HepG2 (cell line): Measurements from ENCODE around the gene DNM3. TPM values are rescaled to one million over a fixed set of nuclear protein-coding genes. Genes with fewer than 3 reads are reported as not detected.

Source experiments
- ATAC-seq: fragments of 200-7000 bp; cut with Tn5 transposase; 3 replicates; pipeline ENCODE4 v1.9.1; 2020; ENCODE audit warnings: mild to moderate bottlenecking, moderate library complexity
- BruUV-seq: library from RNA; stranded (reverse); fragments of 400-500 nt; replicated peaks from 2 replicates; lab custom pipeline; 2021; lab: Mats Ljungman, UMichigan
- CTCF ChIA-PET: fragments of 300-600 bp; formaldehyde crosslinking; extraction: SDS; loops from one replicate; lab custom pipeline; 2021; ENCODE audit warnings: low total read pairs, inconsistent platforms, low intra/inter-chr PET ratio; lab: Yijun Ruan, JAX
- POLR2A ChIA-PET: fragments of 350-600 bp; sonication (Branson Sonifier 250); formaldehyde crosslinking; loops from one replicate; lab custom pipeline; 2020; ENCODE audit warnings: antibody characterized with exemption, inconsistent platforms; lab: Yijun Ruan, JAX
- DNase-seq: peaks from one replicate; pipeline ENCODE4 v3.0.0-alpha.2; 2015; ENCODE audit warnings: low spot score
- FAIRE-seq: peaks from 3 replicates; lab custom pipeline; 2011; peaks lifted over from hg19 to GRCh38; lab: Jason Lieb, UNC
- H2AFZ ChIP-seq: one replicate; pipeline ENCODE4 v1.6.1; 2011; ENCODE audit warnings: low read length, inconsistent platforms
- H3K27ac ChIP-seq: fragments of 300-600 bp; 3 replicates; pipeline ENCODE4 v1.8.0; 2011; ENCODE audit warnings: mixed run types, mild to moderate bottlenecking, mixed read lengths, low read length, inconsistent platforms; ENCODE audit not compliant: insufficient read depth; ENCODE audit errors: extremely low read length
- H3K27me3 ChIP-seq, 2 experiments: fragments of 200-600 bp in 1 of 2; 2 replicates in 1 of 2; 3 replicates in 1 of 2; pipeline versions ENCODE4 v1.6.0 to v1.8.0; 2011; ENCODE audit warnings: low read length in 2 of 2, mild to moderate bottlenecking in 2 of 2, moderate library complexity in 2 of 2, inconsistent platforms in 1 of 2; ENCODE audit not compliant: insufficient read depth in 2 of 2, control insufficient read depth in 1 of 2
- H3K36me3 ChIP-seq, 2 experiments: fragments of 200-600 bp in 1 of 2; replicated peaks in 1 of 2; 2 replicates in 1 of 2; 3 replicates in 1 of 2; pipeline versions ENCODE4 v1.5.1 to v1.8.0; 2011; ENCODE audit warnings: low read length in 2 of 2, inconsistent platforms in 1 of 2; ENCODE audit not compliant: insufficient read depth in 2 of 2, control insufficient read depth in 1 of 2
- H3K4me1 ChIP-seq: 2 replicates; pipeline ENCODE4 v1.5.1; 2012; ENCODE audit warnings: low read length, inconsistent platforms; ENCODE audit not compliant: insufficient read depth
- H3K4me2 ChIP-seq: 2 replicates; pipeline ENCODE4 v1.6.0; 2011; ENCODE audit warnings: low read depth, low read length, inconsistent platforms
- H3K4me3 ChIP-seq, 3 experiments: fragments of 200-600 bp in 1 of 3; sonication (generic), shearing (Covaris generic) in 1 of 3; replicated peaks in 1 of 3; 2 replicates each; pipeline ENCODE4 v1.5.1; 2011 to 2016; ENCODE audit warnings: low read length in 3 of 3, inconsistent platforms in 2 of 3, low read depth in 2 of 3, mild to moderate bottlenecking in 2 of 3, control low read depth in 1 of 3, mixed read lengths in 1 of 3; ENCODE audit not compliant: insufficient read depth in 1 of 3
- H3K79me2 ChIP-seq: one replicate; pipeline ENCODE4 v1.6.1; 2011; ENCODE audit warnings: low read length, inconsistent platforms; ENCODE audit not compliant: insufficient read depth
- H3K9ac ChIP-seq: 2 replicates; pipeline ENCODE4 v1.6.0; 2011; ENCODE audit warnings: mild to moderate bottlenecking, low read depth, low read length, inconsistent platforms; ENCODE audit not compliant: insufficient read depth
- H3K9me3 ChIP-seq: 2 replicates; pipeline ENCODE4 v1.5.1; 2012; ENCODE audit warnings: mild to moderate bottlenecking, low read length
- H4K20me1 ChIP-seq: 2 replicates; pipeline ENCODE4 v1.6.0; 2011; ENCODE audit warnings: inconsistent platforms, mild to moderate bottlenecking, low read length, moderate library complexity; ENCODE audit not compliant: insufficient read depth
- ATF2 ChIP-seq: sonication (generic); formaldehyde crosslinking; IDR thresholded peaks from 2 replicates; pipeline ENCODE4 v1.4.0; 2020; ENCODE audit warnings: missing genetic modification reagents
- BCL6 ChIP-seq: IDR thresholded peaks from 2 replicates; pipeline ENCODE4 v1.6.1; 2016; ENCODE audit warnings: missing genetic modification reagents, missing compliant biosample characterization
- CREBL2 ChIP-seq: sonication (generic); formaldehyde crosslinking; IDR thresholded peaks from 2 replicates; pipeline ENCODE4 v1.8.1; 2023; ENCODE audit warnings: missing genetic modification reagents, mild to moderate bottlenecking, borderline replicate concordance
- EP300 ChIP-seq, 3 experiments: sonication (generic) in 1 of 3; formaldehyde crosslinking in 1 of 3; IDR thresholded peaks; 2 replicates each; pipeline versions ENCODE4 v1.5.1 to v1.6.1; 2011 to 2020; ENCODE audit warnings: low read depth in 2 of 3, low read length in 2 of 3, borderline replicate concordance in 1 of 3, improper control_type of control experiment in 1 of 3, mild to moderate bottlenecking in 1 of 3, missing genetic modification reagents in 1 of 3, moderate library complexity in 1 of 3
- GATAD2A ChIP-seq: IDR thresholded peaks from 2 replicates; pipeline ENCODE4 v1.6.1; 2016
- GTF3A ChIP-seq: sonication (generic); formaldehyde crosslinking; conservative IDR thresholded peaks from 2 replicates; pipeline ENCODE4 v1.4.0; 2020; ENCODE audit warnings: mild to moderate bottlenecking, missing genetic modification reagents
- NR2C2 ChIP-seq: sonication (generic); formaldehyde crosslinking; IDR thresholded peaks from 2 replicates; pipeline ENCODE4 v1.4.0; 2020; ENCODE audit warnings: missing genetic modification reagents, mild to moderate bottlenecking, moderate library complexity, borderline replicate concordance
- NR2F1 ChIP-seq, 2 experiments: fragments of 450-650 bp in 1 of 2; formaldehyde crosslinking in 1 of 2; IDR thresholded peaks; 2 replicates each; pipeline versions ENCODE4 v1.5.0 to v1.6.1; 2016 to 2020; ENCODE audit warnings: mild to moderate bottlenecking in 1 of 2, missing compliant biosample characterization in 1 of 2, missing genetic modification reagents in 1 of 2, moderate library complexity in 1 of 2
- RARA ChIP-seq: IDR thresholded peaks from 2 replicates; pipeline ENCODE4 v1.6.1; 2016; ENCODE audit warnings: missing genetic modification reagents, missing compliant biosample characterization
- RXRB ChIP-seq: IDR thresholded peaks from 2 replicates; pipeline ENCODE4 v1.6.1; 2016; ENCODE audit warnings: borderline replicate concordance, missing genetic modification reagents, missing compliant biosample characterization
- SALL1 ChIP-seq: sonication (generic); formaldehyde crosslinking; IDR thresholded peaks from 2 replicates; pipeline ENCODE4 v1.8.0; 2022; ENCODE audit warnings: mild to moderate bottlenecking, missing genetic modification reagents
- SAP130 ChIP-seq: IDR thresholded peaks from 2 replicates; pipeline ENCODE4 v1.6.1; 2016; ENCODE audit warnings: low read depth
- SKI ChIP-seq: fragments of 450-650 bp; IDR thresholded peaks from one replicate; pipeline ENCODE4 v1.6.1; 2018; ENCODE audit warnings: mild to moderate bottlenecking; ENCODE audit not compliant: partially characterized antibody
- ZBTB1 ChIP-seq: sonication (generic); formaldehyde crosslinking; IDR thresholded peaks from 2 replicates; pipeline ENCODE4 v1.4.0; 2020; ENCODE audit warnings: missing genetic modification reagents, borderline replicate concordance
- ZFP41 ChIP-seq: sonication (generic); formaldehyde crosslinking; IDR thresholded peaks from 2 replicates; pipeline ENCODE4 v1.4.0; 2020; ENCODE audit warnings: mild to moderate bottlenecking, missing genetic modification reagents, borderline replicate concordance
- ZMYM4 ChIP-seq: sonication (generic); formaldehyde crosslinking; IDR thresholded peaks from 2 replicates; pipeline ENCODE4 v1.8.1; 2023; ENCODE audit warnings: mild to moderate bottlenecking, missing genetic modification reagents
- ZNF549 ChIP-seq: sonication (generic); formaldehyde crosslinking; IDR thresholded peaks from 2 replicates; pipeline ENCODE4 v1.5.0; 2020; ENCODE audit warnings: missing genetic modification reagents
- ZNF781 ChIP-seq: sonication (generic); formaldehyde crosslinking; IDR thresholded peaks from 2 replicates; pipeline ENCODE4 v1.5.1; 2020; ENCODE audit warnings: borderline replicate concordance, mild to moderate bottlenecking, missing genetic modification reagents; ENCODE audit errors: not compliant biosample characterization
- ZNF792 ChIP-seq: IDR thresholded peaks from 2 replicates; pipeline ENCODE4 v1.6.1; 2016
- WGBS: methylation state at CpG from one replicate; pipeline ENCODE4 v1.1.6; 2017; ENCODE audit warnings: low lambda C conversion rate; 5-methylcytosine and 5-hydroxymethylcytosine counted together
- in situ Hi-C: cut with HindIII; loops from 2 replicates; pipeline ENCODE4 v1.10.0; 2017; ENCODE audit warnings: low pct_unique_long_range_greater_than_20kb; ENCODE audit not compliant: extremely low pct_ligation_motif_present
- intact Hi-C: fragments of 100-400 bp; cut with micrococcal nuclease; formaldehyde crosslinking; loops from one replicate; pipeline ENCODE4 v1.10.0; 2022; ENCODE audit not compliant: unreplicated experiment
- polyA plus RNA-seq, 8 experiments: library from polyadenylated mRNA; depleted of rRNA in 3 of 8; stranded (reverse) in 7 of 8; unstranded in 1 of 8; fragments of >200 nt; fragmentation: Illumina TruSeq in 4 of 8; extraction: Trizol in 4 of 8; gene quantifications; 2 replicates each; pipeline versions ENCODE4 v1.2.1 to v1.2.3, GENCODE V29; 2011 to 2016; ENCODE audit warnings: low read depth in 4 of 8, missing spikeins in 1 of 8, mixed read lengths in 1 of 8; ENCODE audit not compliant: insufficient read depth in 1 of 8
- total RNA-seq, 5 experiments: library from RNA; depleted of rRNA; stranded (reverse); fragments of >200 nt; fragmentation: Illumina TruSeq; extraction: Trizol; gene quantifications; 2 replicates each; pipeline ENCODE4 v1.2.3, GENCODE V29; 2016; ENCODE audit warnings: low read depth in 1 of 5

DNM3 gene
- total and polyA plus RNA-seq, 2 of the 13 experiments (the other 11 are each of a cell fraction or from before 2014, with no cell fraction given), result 0.05 TPM; not detected in 1

- FAIRE-seq, result no peak
- H3K27ac ChIP-seq, result no peak overlapping the region
- ATAC-seq, result no peak
- no peaks in the 10 kb centered on the region for H3K27me3 ChIP-seq
- no peaks in the 10 kb centered on the region for H3K79me2 ChIP-seq
- no peak overlapping the region for H3K4me2 ChIP-seq
- no peaks in the 10 kb centered on the region for H3K36me3 ChIP-seq
- no peak overlapping the region for H3K9ac ChIP-seq
- intact Hi-C loops, result no loop called here
- in situ Hi-C loops, result no loop called here
- H3K4me3 ChIP-seq, result no peak overlapping the region
- H3K9me3 ChIP-seq, result no peaks in the 10 kb centered on the region
- no peaks in the 10 kb centered on the region for H4K20me1 ChIP-seq
- DNase-seq, result no peak
- TF ChIP-seq ZNF792 (CRISPR knock-in tag), result no peak
- CTCF ChIA-PET, result no interaction called here
- H2AFZ ChIP-seq, result no peak overlapping the region
- BruUV-seq, result no TSS peak
- peaks cover 25% of the 10 kb centered on the region for H3K4me1 ChIP-seq
- 72% methylated on average over 8 of the region's 8 CpGs for WGBS
- POLR2A ChIA-PET, result no interaction called here
Measured at GRCh38 chr1:172388490-172388889, 547.2 kb downstream of the DNM3 start.

GRCh38 chr1:172390301-172390682 is 549.0 kb downstream of the DNM3 start:
- H3K4me1 ChIP-seq, result peaks cover 35% of the 10 kb centered on the region
- intact Hi-C loops (no loop called here), in situ Hi-C loops (loop anchor here (10.0 kb wide), 1 partner anchor 385 kb away; no protein-coding TSS in a partner anchor)
- BruUV-seq, result no TSS peak
- H3K9ac ChIP-seq, result no peak overlapping the region
- CTCF ChIA-PET, result no interaction called here
- no peaks in the 10 kb centered on the region for H3K9me3 ChIP-seq
- H4K20me1 ChIP-seq, result no peaks in the 10 kb centered on the region
- H3K27me3 ChIP-seq, result no peaks in the 10 kb centered on the region
- ATAC-seq (peak; percentile 86), DNase-seq (peak; percentile 30), FAIRE-seq (no peak)
- POLR2A ChIA-PET, result no interaction called here
- no peak overlapping the region for H3K4me3 ChIP-seq
- no peaks in the 10 kb centered on the region for H3K79me2 ChIP-seq
- H2AFZ ChIP-seq, result no peak overlapping the region
- H3K4me2 ChIP-seq, result no peak overlapping the region
- no peaks in the 10 kb centered on the region for H3K36me3 ChIP-seq
- 10% methylated on average over 3 of the region's 3 CpGs for WGBS
- no peak overlapping the region for H3K27ac ChIP-seq
- peak; percentile 98 for TF ChIP-seq ZNF549 (CRISPR knock-in tag)
- peak; percentile 28; the same call in 1 of the 2 replicates for TF ChIP-seq ZMYM4 (CRISPR knock-in tag)
- TF ChIP-seq ZFP41 (CRISPR knock-in tag), result no peak
- no peak for TF ChIP-seq ZBTB1
- TF ChIP-seq BCL6, result peak; percentile 25; the same call in 1 of the 2 replicates
- no peak for TF ChIP-seq ATF2 (CRISPR knock-in tag)
- no peak for TF ChIP-seq CREBL2 (CRISPR knock-in tag)
- TF ChIP-seq NR2F1 (CRISPR knock-in tag; IDR thresholded peaks at IDR 0.05), result peak; percentile 72 to 83; a peak in 3 of 4 replicates
- peak; percentile 31; the same call in 1 of the 2 replicates for TF ChIP-seq NR2C2 (CRISPR knock-in tag)
- no peak for TF ChIP-seq ZNF781 (CRISPR knock-in tag)
- TF ChIP-seq SKI, result peak; percentile 30
- TF ChIP-seq RARA, result peak; percentile 89
- TF ChIP-seq GATAD2A (CRISPR knock-in tag), result 0 out of 2 replicates have a peak, but pooled peaks have one; percentile 22
- peak; percentile 32; the same call in 1 of the 2 replicates for TF ChIP-seq RXRB
- TF ChIP-seq SALL1 (CRISPR knock-in tag), result peak; percentile 36; the same call in 1 of the 2 replicates
- no peak for TF ChIP-seq EP300 (IDR thresholded peaks at IDR 0.05; ENCODE audit: low read depth in 2 of 2, low read length in 2 of 2)
- no peak for TF ChIP-seq EP300 (CRISPR knock-in tag; IDR thresholded peaks at IDR 0.05; ENCODE audit: borderline replicate concordance)
- no peak for TF ChIP-seq GTF3A
- 0 out of 2 replicates have a peak, but pooled peaks have one; percentile 19 for TF ChIP-seq SAP130
